SU-DHL-6 (cell line): ENCODE results near the gene FGFR3.

Source experiments
- H2AFZ ChIP-seq: fragments of 200-600 bp; sonication (generic); 2 replicates; pipeline ENCODE4 v1.6.1; 2014; ENCODE audit warnings: low read depth, mild to moderate bottlenecking, moderate library complexity, mixed read lengths, antibody characterized with exemption, low read length; ENCODE audit not compliant: severe bottlenecking
- H3F3A ChIP-seq: fragments of 200-600 bp; shearing (Covaris generic); 2 replicates; pipeline ENCODE4 v1.6.0; 2016; ENCODE audit warnings: antibody characterized with exemption, mild to moderate bottlenecking; ENCODE audit not compliant: insufficient read depth
- H3K27ac ChIP-seq: fragments of 200-600 bp; sonication (generic); 2 replicates; pipeline ENCODE4 v1.5.1; 2016; ENCODE audit warnings: low read depth, mild to moderate bottlenecking, low read length, moderate library complexity, mixed read lengths
- H3K27me3 ChIP-seq: fragments of 200-600 bp; sonication (generic), shearing (Covaris generic); 2 replicates; pipeline ENCODE4 v1.6.0; 2014; ENCODE audit warnings: mild to moderate bottlenecking, low read length
- H3K36me3 ChIP-seq: fragments of 200-600 bp; sonication (generic); 2 replicates; pipeline ENCODE4 v1.6.1; 2014; ENCODE audit warnings: mild to moderate bottlenecking, low read length, mixed read lengths
- H3K4me2 ChIP-seq: fragments of 300-600, 200-600 bp; shearing (Covaris generic), sonication (generic); 2 replicates; pipeline ENCODE4 v1.6.0; 2014; ENCODE audit warnings: low read length, low read depth, mild to moderate bottlenecking; ENCODE audit not compliant: poor library complexity, severe bottlenecking
- H3K4me3 ChIP-seq: fragments of 200-600 bp; sonication (generic); 2 replicates; pipeline ENCODE4 v1.5.1; 2014; ENCODE audit warnings: antibody characterized with exemption, low read length, mild to moderate bottlenecking, mixed read lengths; ENCODE audit not compliant: insufficient read depth, poor library complexity, severe bottlenecking
- H3K79me2 ChIP-seq: fragments of 200-600 bp; sonication (generic); 2 replicates; pipeline ENCODE4 v1.6.1; 2014; ENCODE audit warnings: mild to moderate bottlenecking, low read length, moderate library complexity; ENCODE audit not compliant: insufficient read depth
- H3K9ac ChIP-seq: fragments of 200-600 bp; sonication (generic); 2 replicates; pipeline ENCODE4 v1.7.0; 2014; ENCODE audit warnings: mild to moderate bottlenecking, low read length
- H3K9me2 ChIP-seq: fragments of 200-600 bp; sonication (generic); replicated peaks from 2 replicates; pipeline ENCODE4 v1.6.1; 2014; ENCODE audit warnings: low read length; ENCODE audit not compliant: insufficient read depth
- H3K9me3 ChIP-seq: fragments of 200-600 bp; sonication (generic); 2 replicates; pipeline ENCODE4 v1.6.1; 2014; ENCODE audit warnings: low read length, mixed read lengths; ENCODE audit not compliant: insufficient read depth
- H4K20me1 ChIP-seq: fragments of 200-600 bp; sonication (generic); 2 replicates; pipeline ENCODE4 v1.6.1; 2014; ENCODE audit warnings: low read depth, mild to moderate bottlenecking, antibody characterized with exemption, low read length, moderate library complexity, mixed read lengths
- CTCF ChIP-seq: fragments of 200-600 bp; sonication (generic); IDR thresholded peaks from one replicate; pipeline ENCODE4 v1.5.1; 2017; ENCODE audit warnings: antibody characterized with exemption, mild to moderate bottlenecking, low read length, moderate library complexity; ENCODE audit not compliant: insufficient read depth, poor library complexity, severe bottlenecking
- EZH2phosphoT487 ChIP-seq: fragments of 200-600 bp; sonication (generic), shearing (Covaris generic); conservative IDR thresholded peaks from 2 replicates; pipeline ENCODE4 v1.6.1; 2018; ENCODE audit warnings: mild to moderate bottlenecking, antibody characterized with exemption, low read length, moderate library complexity, mixed read lengths

The FGFR3 gene

GRCh38 chr4:1761130-1761689 is 31.9 kb upstream of the FGFR3 start:
- no peak overlapping the region for H3K9ac ChIP-seq
- H3K36me3 ChIP-seq: no peaks in the 10 kb centered on the region
- no peak overlapping the region for H3K4me3 ChIP-seq
- H3F3A ChIP-seq: no peaks in the 10 kb centered on the region
- no peak overlapping the region for H3K27ac ChIP-seq
- no peaks in the 10 kb centered on the region for H3K79me2 ChIP-seq
- no peak overlapping the region for H2AFZ ChIP-seq
- no peaks in the 10 kb centered on the region for H4K20me1 ChIP-seq
- no peak overlapping the region for H3K4me2 ChIP-seq
- no peaks in the 10 kb centered on the region for H3K9me2 ChIP-seq
- no peaks in the 10 kb centered on the region for H3K27me3 ChIP-seq
- no peaks in the 10 kb centered on the region for H3K9me3 ChIP-seq
- TF ChIP-seq CTCF (no peak), EZH2phosphoT487 (no peak)

GRCh38 chr4:1762264-1763010 is 30.7 kb upstream of the FGFR3 start:
- Histone ChIP-seq H2AFZ (no peak overlapping the region), H3K9me3 (no peaks in the 10 kb centered on the region), H4K20me1 (no peaks in the 10 kb centered on the region), H3K36me3 (no peaks in the 10 kb centered on the region), H3K27ac (no peak overlapping the region), H3K27me3 (no peaks in the 10 kb centered on the region), H3K9ac (no peak overlapping the region), H3K4me3 (no peak overlapping the region), H3K9me2 (no peaks in the 10 kb centered on the region), H3K79me2 (no peaks in the 10 kb centered on the region), H3F3A (no peaks in the 10 kb centered on the region), H3K4me2 (no peak overlapping the region)
- TF ChIP-seq EZH2phosphoT487: no peak
- no peak for TF ChIP-seq CTCF

GRCh38 chr4:1763070-1763549 is 30.0 kb upstream of the FGFR3 start:
- Histone ChIP-seq H3K4me3 (no peak overlapping the region), H3K9me2 (no peaks in the 10 kb centered on the region), H2AFZ (no peak overlapping the region), H3K36me3 (no peaks in the 10 kb centered on the region), H3F3A (no peaks in the 10 kb centered on the region), H3K27ac (no peak overlapping the region), H3K79me2 (no peaks in the 10 kb centered on the region), H4K20me1 (no peaks in the 10 kb centered on the region), H3K4me2 (no peak overlapping the region), H3K9me3 (no peaks in the 10 kb centered on the region), H3K9ac (no peak overlapping the region), H3K27me3 (no peaks in the 10 kb centered on the region)
- TF ChIP-seq EZH2phosphoT487 (no peak), CTCF (no peak)
